SK-N-SH treated with all-trans-retinoic acid at 6 μM for 48 hours (cell line): ENCODE results near the gene MRPL27.

ENCODE experiments used
- ATAC-seq: fragments of 200-7000 bp; cut with Tn5 transposase; 3 replicates; pipeline ENCODE4 v1.9.1; 2020; ENCODE audit warnings: mild to moderate bottlenecking, moderate library complexity
- ARNTL ChIP-seq: fragments of 450-650 bp; formaldehyde crosslinking; IDR thresholded peaks from 2 replicates; pipeline ENCODE4 v1.5.0; 2020; ENCODE audit warnings: low read depth, mild to moderate bottlenecking, moderate library complexity, borderline replicate concordance
- BACH2 ChIP-seq: fragments of 250-450 bp; sonication (Bioruptor Pico); IDR thresholded peaks from 2 replicates; pipeline ENCODE4 v1.9.0; 2021; ENCODE audit warnings: mild to moderate bottlenecking, borderline replicate concordance
- CSDC2 ChIP-seq: fragments of 250-450 bp; sonication (Bioruptor Pico); IDR thresholded peaks from 2 replicates; pipeline ENCODE4 v1.5.0; 2020; ENCODE audit warnings: mild to moderate bottlenecking, moderate library complexity
- ESRRG ChIP-seq: fragments of 250-450 bp; sonication (Bioruptor Pico); IDR thresholded peaks from 2 replicates; pipeline ENCODE4 v1.6.1; 2021; ENCODE audit warnings: mild to moderate bottlenecking
- GLIS3 ChIP-seq: fragments of 250-450 bp; sonication (Bioruptor Pico); IDR thresholded peaks from 2 replicates; pipeline ENCODE4 v1.5.0; 2020; ENCODE audit warnings: mild to moderate bottlenecking, moderate library complexity
- ISL1 ChIP-seq: fragments of 250-450 bp; sonication (Bioruptor Pico); IDR thresholded peaks from 2 replicates; pipeline ENCODE4 v2.1.2; 2022; ENCODE audit warnings: mild to moderate bottlenecking, moderate library complexity
- OSR1 ChIP-seq: fragments of 250-450 bp; sonication (Bioruptor Pico); IDR thresholded peaks from 2 replicates; pipeline ENCODE4 v1.8.0; 2022; ENCODE audit warnings: moderate library complexity, mild to moderate bottlenecking, inconsistent platforms
- PPARA ChIP-seq: fragments of 250-450 bp; sonication (Bioruptor Pico); IDR thresholded peaks from 2 replicates; pipeline ENCODE4 v1.5.0; 2020; ENCODE audit warnings: mild to moderate bottlenecking, borderline replicate concordance
- RARB ChIP-seq: fragments of 250-450 bp; sonication (Bioruptor Pico); IDR thresholded peaks from 2 replicates; pipeline ENCODE4 v1.8.0; 2021; ENCODE audit warnings: mild to moderate bottlenecking, moderate library complexity
- SNAI2 ChIP-seq: fragments of 250-450 bp; sonication (Bioruptor Pico); IDR thresholded peaks from 2 replicates; pipeline ENCODE4 v1.5.0; 2020; ENCODE audit warnings: mild to moderate bottlenecking, moderate library complexity
- TCF4 ChIP-seq: fragments of 250-450 bp; sonication (Bioruptor Pico); IDR thresholded peaks from 2 replicates; pipeline ENCODE4 v1.8.0; 2021; ENCODE audit warnings: mild to moderate bottlenecking, moderate library complexity, borderline replicate concordance
- TOX ChIP-seq: fragments of 250-450 bp; sonication (Bioruptor Pico); IDR thresholded peaks from 2 replicates; pipeline ENCODE4 v1.8.0; 2021; ENCODE audit warnings: mild to moderate bottlenecking, moderate library complexity, borderline replicate concordance
- ZC3H10 ChIP-seq: fragments of 250-450 bp; sonication (Bioruptor Pico); IDR thresholded peaks from 2 replicates; pipeline ENCODE4 v1.5.1; 2021; ENCODE audit warnings: mild to moderate bottlenecking, moderate library complexity
- ZFP3 ChIP-seq: fragments of 250-450 bp; sonication (Bioruptor Pico); IDR thresholded peaks from 2 replicates; pipeline ENCODE4 v1.5.0; 2020; ENCODE audit warnings: mild to moderate bottlenecking, moderate library complexity
- ZFP30 ChIP-seq: fragments of 450-650 bp; formaldehyde crosslinking; IDR thresholded peaks from 2 replicates; pipeline ENCODE4 v1.5.0; 2022; ENCODE audit warnings: mild to moderate bottlenecking, moderate library complexity
- ZNF70 ChIP-seq: fragments of 450-650 bp; formaldehyde crosslinking; IDR thresholded peaks from 2 replicates; pipeline ENCODE4 v1.5.0; 2020; ENCODE audit warnings: mild to moderate bottlenecking, moderate library complexity
- ZNF8 ChIP-seq: fragments of 450-650 bp; formaldehyde crosslinking; IDR thresholded peaks from 2 replicates; pipeline ENCODE4 v1.5.0; 2020; ENCODE audit warnings: mild to moderate bottlenecking, moderate library complexity
- TF ChIP-seq, protein P1 (sequence below): fragments of 250-450 bp; sonication (Bioruptor Pico); IDR thresholded peaks from 2 replicates; pipeline ENCODE4 v1.5.0; 2020; ENCODE audit warnings: mild to moderate bottlenecking, moderate library complexity
- TF ChIP-seq, protein P2 (sequence below): fragments of 250-450 bp; sonication (Bioruptor Pico); IDR thresholded peaks from 2 replicates; pipeline ENCODE4 v1.5.1; 2021; ENCODE audit warnings: mild to moderate bottlenecking, moderate library complexity
- TF ChIP-seq, protein P3 (sequence below): fragments of 250-450 bp; sonication (Bioruptor Pico); IDR thresholded peaks from 2 replicates; pipeline ENCODE4 v1.8.0; 2021; ENCODE audit warnings: low read depth, mild to moderate bottlenecking, moderate library complexity, borderline replicate concordance
- TF ChIP-seq, protein P4 (sequence below): fragments of 250-450 bp; sonication (Bioruptor Pico); IDR thresholded peaks from 2 replicates; pipeline ENCODE4 v1.5.1; 2020; ENCODE audit warnings: low read depth, mild to moderate bottlenecking, moderate library complexity

Gene MRPL27

DNA sequence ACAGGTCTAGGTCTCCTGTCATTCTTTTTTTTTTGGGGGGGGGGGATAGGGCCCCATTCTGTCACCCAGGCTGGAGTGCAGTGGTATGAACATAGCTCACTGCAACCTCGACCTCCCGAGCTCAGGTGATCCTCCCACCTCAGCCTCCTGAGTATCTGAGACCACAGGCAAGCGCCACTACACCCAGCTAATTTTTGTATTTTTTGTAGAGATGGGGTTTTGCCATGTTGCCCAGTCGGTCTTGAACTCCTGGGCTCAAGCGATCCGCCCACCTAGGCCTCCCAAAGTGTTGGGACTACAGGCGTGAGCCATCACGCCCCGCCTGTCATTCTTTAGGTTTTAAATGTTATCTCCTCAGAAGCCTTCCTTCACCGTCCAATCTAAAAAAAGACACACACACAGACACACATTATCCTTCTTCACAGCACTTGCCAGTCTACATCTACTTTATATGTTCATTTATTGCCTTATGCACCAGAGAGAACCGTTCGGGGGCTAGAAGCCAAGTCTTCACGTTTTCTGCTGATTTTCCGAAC lies 694 bp downstream of the MRPL27 start (continued):
- TF ChIP-seq, protein P1, sequence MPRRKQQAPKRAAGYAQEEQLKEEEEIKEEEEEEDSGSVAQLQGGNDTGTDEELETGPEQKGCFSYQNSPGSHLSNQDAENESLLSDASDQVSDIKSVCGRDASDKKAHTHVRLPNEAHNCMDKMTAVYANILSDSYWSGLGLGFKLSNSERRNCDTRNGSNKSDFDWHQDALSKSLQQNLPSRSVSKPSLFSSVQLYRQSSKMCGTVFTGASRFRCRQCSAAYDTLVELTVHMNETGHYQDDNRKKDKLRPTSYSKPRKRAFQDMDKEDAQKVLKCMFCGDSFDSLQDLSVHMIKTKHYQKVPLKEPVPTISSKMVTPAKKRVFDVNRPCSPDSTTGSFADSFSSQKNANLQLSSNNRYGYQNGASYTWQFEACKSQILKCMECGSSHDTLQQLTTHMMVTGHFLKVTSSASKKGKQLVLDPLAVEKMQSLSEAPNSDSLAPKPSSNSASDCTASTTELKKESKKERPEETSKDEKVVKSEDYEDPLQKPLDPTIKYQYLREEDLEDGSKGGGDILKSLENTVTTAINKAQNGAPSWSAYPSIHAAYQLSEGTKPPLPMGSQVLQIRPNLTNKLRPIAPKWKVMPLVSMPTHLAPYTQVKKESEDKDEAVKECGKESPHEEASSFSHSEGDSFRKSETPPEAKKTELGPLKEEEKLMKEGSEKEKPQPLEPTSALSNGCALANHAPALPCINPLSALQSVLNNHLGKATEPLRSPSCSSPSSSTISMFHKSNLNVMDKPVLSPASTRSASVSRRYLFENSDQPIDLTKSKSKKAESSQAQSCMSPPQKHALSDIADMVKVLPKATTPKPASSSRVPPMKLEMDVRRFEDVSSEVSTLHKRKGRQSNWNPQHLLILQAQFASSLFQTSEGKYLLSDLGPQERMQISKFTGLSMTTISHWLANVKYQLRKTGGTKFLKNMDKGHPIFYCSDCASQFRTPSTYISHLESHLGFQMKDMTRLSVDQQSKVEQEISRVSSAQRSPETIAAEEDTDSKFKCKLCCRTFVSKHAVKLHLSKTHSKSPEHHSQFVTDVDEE (CRISPR knock-in tag) = no peak
- TF ChIP-seq OSR1 (CRISPR knock-in tag) (no peak), TOX (no peak), ZNF8 (CRISPR knock-in tag) (no peak), GLIS3 (CRISPR knock-in tag) (no peak), RARB (no peak), ZFP3 (CRISPR knock-in tag) (no peak), PPARA (no peak), CSDC2 (CRISPR knock-in tag) (no peak)
- TF ChIP-seq, protein P2, sequence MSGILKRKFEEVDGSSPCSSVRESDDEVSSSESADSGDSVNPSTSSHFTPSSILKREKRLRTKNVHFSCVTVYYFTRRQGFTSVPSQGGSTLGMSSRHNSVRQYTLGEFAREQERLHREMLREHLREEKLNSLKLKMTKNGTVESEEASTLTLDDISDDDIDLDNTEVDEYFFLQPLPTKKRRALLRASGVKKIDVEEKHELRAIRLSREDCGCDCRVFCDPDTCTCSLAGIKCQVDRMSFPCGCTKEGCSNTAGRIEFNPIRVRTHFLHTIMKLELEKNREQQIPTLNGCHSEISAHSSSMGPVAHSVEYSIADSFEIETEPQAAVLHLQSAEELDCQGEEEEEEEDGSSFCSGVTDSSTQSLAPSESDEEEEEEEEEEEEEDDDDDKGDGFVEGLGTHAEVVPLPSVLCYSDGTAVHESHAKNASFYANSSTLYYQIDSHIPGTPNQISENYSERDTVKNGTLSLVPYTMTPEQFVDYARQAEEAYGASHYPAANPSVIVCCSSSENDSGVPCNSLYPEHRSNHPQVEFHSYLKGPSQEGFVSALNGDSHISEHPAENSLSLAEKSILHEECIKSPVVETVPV (CRISPR knock-in tag) = no peak
- TF ChIP-seq, all 23 proteins: peak for 0

DNA sequence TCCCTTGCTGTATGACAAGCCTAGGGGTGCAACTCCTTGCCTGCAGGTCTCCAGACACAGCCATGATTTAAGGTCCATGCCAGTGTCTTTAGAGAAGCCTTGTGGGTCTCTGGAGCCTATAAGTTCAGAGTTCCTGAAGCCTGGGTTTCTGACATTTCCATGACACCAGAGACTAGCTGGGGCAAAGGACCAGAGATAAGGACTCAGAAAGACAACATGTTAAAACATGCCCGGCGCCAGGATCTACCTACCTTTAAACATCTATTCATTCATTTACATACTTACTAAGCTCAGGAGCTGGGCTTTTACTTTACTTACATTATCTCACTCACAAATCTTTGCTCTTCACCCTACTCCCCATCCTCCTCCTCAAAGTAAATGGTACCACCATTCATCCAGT lies 1.5 kb downstream of the MRPL27 start:
- TF ChIP-seq, protein P3, sequence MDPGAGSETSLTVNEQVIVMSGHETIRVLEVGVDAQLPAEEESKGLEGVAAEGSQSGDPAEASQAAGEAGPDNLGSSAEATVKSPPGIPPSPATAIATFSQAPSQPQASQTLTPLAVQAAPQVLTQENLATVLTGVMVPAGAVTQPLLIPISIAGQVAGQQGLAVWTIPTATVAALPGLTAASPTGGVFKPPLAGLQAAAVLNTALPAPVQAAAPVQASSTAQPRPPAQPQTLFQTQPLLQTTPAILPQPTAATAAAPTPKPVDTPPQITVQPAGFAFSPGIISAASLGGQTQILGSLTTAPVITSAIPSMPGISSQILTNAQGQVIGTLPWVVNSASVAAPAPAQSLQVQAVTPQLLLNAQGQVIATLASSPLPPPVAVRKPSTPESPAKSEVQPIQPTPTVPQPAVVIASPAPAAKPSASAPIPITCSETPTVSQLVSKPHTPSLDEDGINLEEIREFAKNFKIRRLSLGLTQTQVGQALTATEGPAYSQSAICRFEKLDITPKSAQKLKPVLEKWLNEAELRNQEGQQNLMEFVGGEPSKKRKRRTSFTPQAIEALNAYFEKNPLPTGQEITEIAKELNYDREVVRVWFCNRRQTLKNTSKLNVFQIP = no peak
- TF ChIP-seq ZFP3 (CRISPR knock-in tag) (no peak), TCF4 (CRISPR knock-in tag) (no peak), ARNTL (CRISPR knock-in tag) (no peak), ZFP30 (CRISPR knock-in tag) (no peak), RARB (no peak), ISL1 (CRISPR knock-in tag) (no peak), PPARA (no peak), CSDC2 (CRISPR knock-in tag) (no peak), GLIS3 (CRISPR knock-in tag) (no peak), ZNF8 (CRISPR knock-in tag) (no peak), ESRRG (CRISPR knock-in tag) (no peak)
- TF ChIP-seq, protein P4, sequence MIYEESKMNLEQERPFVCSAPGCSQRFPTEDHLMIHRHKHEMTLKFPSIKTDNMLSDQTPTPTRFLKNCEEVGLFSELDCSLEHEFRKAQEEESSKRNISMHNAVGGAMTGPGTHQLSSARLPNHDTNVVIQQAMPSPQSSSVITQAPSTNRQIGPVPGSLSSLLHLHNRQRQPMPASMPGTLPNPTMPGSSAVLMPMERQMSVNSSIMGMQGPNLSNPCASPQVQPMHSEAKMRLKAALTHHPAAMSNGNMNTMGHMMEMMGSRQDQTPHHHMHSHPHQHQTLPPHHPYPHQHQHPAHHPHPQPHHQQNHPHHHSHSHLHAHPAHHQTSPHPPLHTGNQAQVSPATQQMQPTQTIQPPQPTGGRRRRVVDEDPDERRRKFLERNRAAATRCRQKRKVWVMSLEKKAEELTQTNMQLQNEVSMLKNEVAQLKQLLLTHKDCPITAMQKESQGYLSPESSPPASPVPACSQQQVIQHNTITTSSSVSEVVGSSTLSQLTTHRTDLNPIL (CRISPR knock-in tag) = no peak
- ATAC-seq = no peak

DNA sequence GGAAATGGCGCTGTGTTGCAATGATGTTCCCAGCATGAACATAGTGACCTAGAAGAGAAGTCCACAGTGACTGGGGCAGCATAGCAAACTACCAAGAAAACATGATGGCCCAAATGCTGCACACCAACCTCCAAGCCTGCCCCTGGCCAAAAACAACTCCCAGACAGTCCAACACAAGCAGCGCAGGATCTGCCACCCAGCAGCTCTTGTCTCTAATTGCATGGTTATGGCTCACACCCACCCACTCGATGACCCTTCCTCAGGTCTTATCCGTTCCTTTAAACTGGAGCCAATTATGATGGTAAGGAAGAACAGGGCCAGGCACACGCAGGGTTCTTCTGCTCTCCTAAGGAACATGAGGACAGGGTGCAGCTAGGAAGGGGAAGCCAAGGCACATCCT lies 2.9 kb downstream of the MRPL27 start:
- no peak for ATAC-seq
- TF ChIP-seq TOX (no peak), BACH2 (CRISPR knock-in tag) (no peak), ZNF70 (CRISPR knock-in tag) (no peak), SNAI2 (CRISPR knock-in tag) (no peak), ZNF8 (CRISPR knock-in tag) (no peak), OSR1 (CRISPR knock-in tag) (no peak), TCF4 (CRISPR knock-in tag) (no peak), ZC3H10 (CRISPR knock-in tag) (no peak)
- TF ChIP-seq, protein P1 (CRISPR knock-in tag) = no peak
- TF ChIP-seq, protein P4 (CRISPR knock-in tag) = no peak
- TF ChIP-seq, protein P3 = no peak
